ENCODE data around the gene MICU2. TPM values are rescaled to one million over a fixed set of nuclear protein-coding genes. Genes with fewer than 3 reads are reported as not detected.
"Not testable (repeated sequence)": the region's sequence is repeated elsewhere in the genome, so short reads cannot be mapped to it uniquely, and the experiment has no call there.

Gene MICU2
- total RNA-seq, 4 donors from 2014 or later: 50.8 to 108 (median 77.4) TPM

- WGBS, 2 donors: 85% methylated on average over 2 of the region's 2 CpGs
- TF ChIP-seq, protein P1, sequence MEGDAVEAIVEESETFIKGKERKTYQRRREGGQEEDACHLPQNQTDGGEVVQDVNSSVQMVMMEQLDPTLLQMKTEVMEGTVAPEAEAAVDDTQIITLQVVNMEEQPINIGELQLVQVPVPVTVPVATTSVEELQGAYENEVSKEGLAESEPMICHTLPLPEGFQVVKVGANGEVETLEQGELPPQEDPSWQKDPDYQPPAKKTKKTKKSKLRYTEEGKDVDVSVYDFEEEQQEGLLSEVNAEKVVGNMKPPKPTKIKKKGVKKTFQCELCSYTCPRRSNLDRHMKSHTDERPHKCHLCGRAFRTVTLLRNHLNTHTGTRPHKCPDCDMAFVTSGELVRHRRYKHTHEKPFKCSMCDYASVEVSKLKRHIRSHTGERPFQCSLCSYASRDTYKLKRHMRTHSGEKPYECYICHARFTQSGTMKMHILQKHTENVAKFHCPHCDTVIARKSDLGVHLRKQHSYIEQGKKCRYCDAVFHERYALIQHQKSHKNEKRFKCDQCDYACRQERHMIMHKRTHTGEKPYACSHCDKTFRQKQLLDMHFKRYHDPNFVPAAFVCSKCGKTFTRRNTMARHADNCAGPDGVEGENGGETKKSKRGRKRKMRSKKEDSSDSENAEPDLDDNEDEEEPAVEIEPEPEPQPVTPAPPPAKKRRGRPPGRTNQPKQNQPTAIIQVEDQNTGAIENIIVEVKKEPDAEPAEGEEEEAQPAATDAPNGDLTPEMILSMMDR (IDR thresholded peaks at IDR 0.05): no peak
- no peak for DNase-seq (ENCODE audit: low spot score in 2 of 2)
- H3K4me3 ChIP-seq (ENCODE audit: low read depth, poor library complexity, severe bottlenecking): no peak overlapping the region
- intact Hi-C loops (cut with DNase I; ENCODE audit: low total_unique reads): no loop called here
Measured at GRCh38 chr13:21557995-21558394, 46.0 kb downstream of the MICU2 start.

- intact Hi-C loops (cut with DNase I; ENCODE audit: low total_unique reads): no loop called here
- TF ChIP-seq, protein P1 (IDR thresholded peaks at IDR 0.05): no peak
- TF ChIP-seq POLR2A (IDR thresholded peaks at IDR 0.05): no peak
- H3K4me3 ChIP-seq (ENCODE audit: low read depth, poor library complexity, severe bottlenecking): no peak overlapping the region
- no peak for DNase-seq (ENCODE audit: low spot score in 2 of 2)
Measured at GRCh38 chr13:21556051-21556450, 47.9 kb downstream of the MICU2 start.

DNA sequence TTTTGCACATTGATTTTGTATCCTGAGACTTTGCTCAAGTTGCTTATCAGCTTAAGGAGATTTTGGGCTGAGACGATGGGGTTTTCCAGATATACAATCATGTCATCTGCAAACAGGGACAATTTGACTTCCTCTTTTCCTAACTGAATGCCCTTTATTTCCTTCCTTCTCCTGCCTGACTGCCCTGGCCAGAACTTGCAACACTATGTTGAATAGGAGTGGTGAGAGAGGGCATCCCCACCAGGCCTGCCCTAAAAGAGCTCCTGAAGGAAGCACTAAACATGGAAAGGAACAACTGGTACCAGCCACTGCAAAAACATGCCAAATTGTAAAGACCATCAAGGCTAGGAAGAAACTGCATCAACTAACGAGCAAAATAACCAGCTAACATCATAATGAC is 50.7 kb downstream of the MICU2 start:
- 71 to 93% methylated on average over 2 of the region's 2 CpGs for WGBS, 2 donors
- DNase-seq (ENCODE audit: low spot score in 2 of 2); H3K4me3 ChIP-seq (ENCODE audit: low read depth, poor library complexity, severe bottlenecking); intact Hi-C loops (cut with DNase I; ENCODE audit: low total_unique reads): not testable (repeated sequence)

DNA sequence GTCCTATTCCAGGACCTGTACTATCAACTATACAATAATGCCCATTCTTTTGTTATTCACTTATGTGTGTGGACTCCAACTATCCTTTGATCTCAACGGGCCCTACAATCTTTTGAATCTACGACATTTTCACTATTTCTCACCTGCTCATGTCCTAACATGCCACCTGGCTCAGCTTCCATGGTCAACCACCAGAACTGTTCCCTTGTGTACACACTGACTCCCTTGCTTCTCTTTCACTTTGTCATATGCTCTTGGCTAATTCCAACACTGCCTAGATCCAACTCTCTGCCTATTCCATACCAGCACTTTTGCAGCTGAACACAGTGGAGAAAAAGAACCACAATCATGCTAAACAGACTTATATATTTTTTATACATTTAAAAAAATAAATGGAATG is 53.1 kb downstream of the MICU2 start:
- H3K4me3 ChIP-seq (ENCODE audit: low read depth, poor library complexity, severe bottlenecking): no peak overlapping the region
- intact Hi-C loops (cut with DNase I; ENCODE audit: low total_unique reads): no loop called here
- no peak for DNase-seq (ENCODE audit: low spot score in 2 of 2)
- TF ChIP-seq, protein P1 (IDR thresholded peaks at IDR 0.05): no peak
- no peak for TF ChIP-seq POLR2A (IDR thresholded peaks at IDR 0.05)
- 60 to 74% methylated on average over 2 of the region's 2 CpGs for WGBS, 2 donors

DNA sequence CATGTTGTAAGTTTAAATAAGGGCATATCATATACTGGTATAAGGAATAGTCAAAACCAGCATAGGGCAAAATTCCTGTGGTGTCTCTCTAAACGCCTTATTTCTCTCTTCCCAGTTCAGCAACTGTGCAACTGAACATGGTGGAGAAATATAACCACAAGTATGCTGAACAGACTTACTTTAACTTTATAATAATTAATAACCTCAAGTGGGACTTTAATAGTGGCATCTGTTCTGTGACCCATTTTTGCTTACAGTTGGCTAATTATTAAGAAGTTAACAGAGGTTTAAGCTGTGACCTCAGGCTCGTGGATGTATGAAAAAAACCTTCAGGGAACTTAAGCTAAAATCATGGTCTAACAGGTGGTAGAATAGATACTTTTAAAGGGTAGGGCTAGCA is 54.3 kb downstream of the MICU2 start:
- 77 to 82% methylated on average over 2 of the region's 2 CpGs for WGBS, 2 donors
- TF ChIP-seq, protein P1 (IDR thresholded peaks at IDR 0.05): no peak
- TF ChIP-seq POLR2A (IDR thresholded peaks at IDR 0.05): no peak
- H3K4me3 ChIP-seq (ENCODE audit: low read depth, poor library complexity, severe bottlenecking): no peak overlapping the region
- intact Hi-C loops (cut with DNase I; ENCODE audit: low total_unique reads): no loop called here
- no peak for DNase-seq (ENCODE audit: low spot score in 2 of 2)

GRCh38 chr13:21548577-21548976 is 55.4 kb downstream of the MICU2 start:
- 63 to 72% methylated on average over 5 of the region's 5 CpGs for WGBS, 2 donors
- no peak overlapping the region for H3K4me3 ChIP-seq (ENCODE audit: low read depth, poor library complexity, severe bottlenecking)
- intact Hi-C loops (cut with DNase I; ENCODE audit: low total_unique reads): no loop called here
- DNase-seq (ENCODE audit: low spot score in 2 of 2): no peak
- TF ChIP-seq, protein P1 (IDR thresholded peaks at IDR 0.05): no peak
- TF ChIP-seq POLR2A (IDR thresholded peaks at IDR 0.05): no peak
